Astrocyte (in vitro differentiated cells and primary cell): ENCODE data around the gene TINAG. TPM values are rescaled to one million over a fixed set of nuclear protein-coding genes. Genes with fewer than 3 reads are reported as not detected.

Experiments used
- DNase-seq: peaks from one replicate; pipeline ENCODE4 v3.0.0-alpha.2; 2010; ENCODE audit warnings: low read depth
- FAIRE-seq: peaks from 2 replicates; lab custom pipeline; 2011; peaks lifted over from hg19 to GRCh38; lab: Jason Lieb, UNC
- H2AFZ ChIP-seq: 2 replicates; pipeline ENCODE4 v1.6.0; 2012; ENCODE audit warnings: low read depth, low read length, inconsistent platforms
- H3K27ac ChIP-seq: 2 replicates; pipeline ENCODE4 v1.5.1; 2011; ENCODE audit warnings: low read depth, low read length, inconsistent platforms
- H3K27me3 ChIP-seq: 2 replicates; pipeline ENCODE4 v1.6.0; 2011; ENCODE audit warnings: low read length, inconsistent platforms; ENCODE audit not compliant: insufficient read depth
- H3K36me3 ChIP-seq: 2 replicates; pipeline ENCODE4 v1.5.1; 2011; ENCODE audit warnings: low read length, inconsistent platforms; ENCODE audit not compliant: insufficient read depth
- H3K4me1 ChIP-seq: 2 replicates; pipeline ENCODE4 v1.5.1; 2011; ENCODE audit warnings: low read length, inconsistent platforms; ENCODE audit not compliant: insufficient read depth
- H3K4me2 ChIP-seq: 2 replicates; pipeline ENCODE4 v1.6.0; 2012; ENCODE audit warnings: low read length, inconsistent platforms
- H3K4me3 ChIP-seq: 2 replicates; pipeline ENCODE4 v1.5.1; 2011; ENCODE audit warnings: low read depth, mild to moderate bottlenecking, low read length, inconsistent platforms; ENCODE audit not compliant: insufficient read depth
- H3K79me2 ChIP-seq: 2 replicates; pipeline ENCODE4 v1.6.0; 2012; ENCODE audit warnings: mild to moderate bottlenecking, low read length, inconsistent platforms; ENCODE audit not compliant: insufficient read depth
- H3K9ac ChIP-seq: 2 replicates; pipeline ENCODE4 v1.6.0; 2012; ENCODE audit warnings: mild to moderate bottlenecking, low read length, inconsistent platforms
- H3K9me3 ChIP-seq: 2 replicates; pipeline ENCODE4 v1.5.1; 2012; ENCODE audit warnings: low read depth, mild to moderate bottlenecking, low read length, inconsistent platforms; ENCODE audit not compliant: insufficient read depth
- H4K20me1 ChIP-seq: 2 replicates; pipeline ENCODE4 v1.6.0; 2012; ENCODE audit warnings: low read length, inconsistent platforms; ENCODE audit not compliant: insufficient read depth
- H3K27ac Mint-ChIP-seq: one replicate; pipeline ENCODE4 v1.8.0; 2021; ENCODE audit warnings: mild to moderate bottlenecking, mixed read lengths; ENCODE audit not compliant: unreplicated experiment
- H3K27me3 Mint-ChIP-seq: one replicate; pipeline ENCODE4 v1.8.0; 2021; ENCODE audit warnings: low read depth, mixed read lengths; ENCODE audit not compliant: unreplicated experiment
- H3K36me3 Mint-ChIP-seq: one replicate; pipeline ENCODE4 v1.8.0; 2021; ENCODE audit warnings: low read depth, mixed read lengths; ENCODE audit not compliant: unreplicated experiment
- H3K4me1 Mint-ChIP-seq: one replicate; pipeline ENCODE4 v1.8.0; 2021; ENCODE audit warnings: low read depth, mixed read lengths; ENCODE audit not compliant: unreplicated experiment
- H3K4me3 Mint-ChIP-seq: one replicate; pipeline ENCODE4 v1.8.0; 2021; ENCODE audit warnings: mild to moderate bottlenecking, moderate library complexity, mixed read lengths; ENCODE audit not compliant: unreplicated experiment
- H3K9me3 Mint-ChIP-seq: one replicate; pipeline ENCODE4 v1.8.0; 2021; ENCODE audit warnings: mild to moderate bottlenecking, mixed read lengths; ENCODE audit not compliant: unreplicated experiment
- EZH2 ChIP-seq: IDR thresholded peaks from 2 replicates; pipeline ENCODE4 v1.6.1; 2012; ENCODE audit warnings: mild to moderate bottlenecking, low read length, inconsistent platforms; ENCODE audit not compliant: insufficient read depth
- total RNA-seq: library from RNA; stranded (reverse); gene quantifications from 2 replicates; pipeline ENCODE4 v1.2.1, GENCODE V29; 2021
- TF ChIP-seq, protein P1 (sequence below): IDR thresholded peaks from 2 replicates; pipeline ENCODE4 v1.5.1; 2011; ENCODE audit warnings: low read depth, mild to moderate bottlenecking, inconsistent platforms, low read length, moderate library complexity; ENCODE audit not compliant: insufficient read depth

TINAG gene
- total RNA-seq, 1 donor from 2014 or later = not detected

DNA sequence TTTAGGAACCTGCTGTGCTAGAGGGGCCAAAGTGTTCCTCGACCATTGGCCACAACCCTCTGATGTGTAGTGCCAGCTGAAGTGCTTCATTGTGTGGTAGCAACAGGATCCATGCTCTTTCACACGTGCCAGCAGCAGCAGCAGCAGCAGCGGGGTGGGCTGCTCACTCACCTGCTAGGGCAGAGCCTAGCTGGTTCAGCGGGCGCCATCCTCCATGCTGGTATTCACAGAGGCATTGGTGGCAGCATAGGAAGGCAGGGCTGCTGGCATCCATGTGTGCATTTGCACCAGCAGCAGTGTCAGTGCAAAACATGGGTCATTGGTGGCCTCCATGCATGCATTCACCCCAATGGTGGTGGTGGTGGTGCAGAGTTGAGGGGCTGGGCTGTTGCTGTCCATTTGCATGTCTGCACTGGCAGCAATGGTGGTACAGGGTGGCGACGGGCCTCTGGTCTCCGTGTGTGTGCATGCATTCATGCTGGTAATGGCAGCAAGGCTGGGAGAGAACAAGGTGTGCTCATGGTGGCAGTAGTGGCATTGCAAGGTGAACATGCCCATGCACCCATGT lies 13.2 kb upstream of the TINAG start:
- Histone ChIP-seq H3K27me3 (no peaks in the 10 kb centered on the region), H3K4me2 (no peak overlapping the region), H4K20me1 (no peaks in the 10 kb centered on the region), H3K27ac (no peak overlapping the region), H3K4me3 (no peak overlapping the region), H3K4me1 (peaks cover 12% of the 10 kb centered on the region), H2AFZ (no peak overlapping the region), H3K79me2 (no peaks in the 10 kb centered on the region), H3K9me3 (no peaks in the 10 kb centered on the region), H3K9ac (no peak overlapping the region), H3K36me3 (no peaks in the 10 kb centered on the region)
- FAIRE-seq (no peak), DNase-seq (no peak)
- Mint-ChIP-seq H3K27me3 (no peaks in the 10 kb centered on the region), H3K4me3 (no peak overlapping the region), H3K27ac (no peak overlapping the region), H3K9me3 (peaks cover 6% of the 10 kb centered on the region), H3K4me1 (peaks cover 43% of the 10 kb centered on the region), H3K36me3 (no peaks in the 10 kb centered on the region)
- TF ChIP-seq, protein P1, sequence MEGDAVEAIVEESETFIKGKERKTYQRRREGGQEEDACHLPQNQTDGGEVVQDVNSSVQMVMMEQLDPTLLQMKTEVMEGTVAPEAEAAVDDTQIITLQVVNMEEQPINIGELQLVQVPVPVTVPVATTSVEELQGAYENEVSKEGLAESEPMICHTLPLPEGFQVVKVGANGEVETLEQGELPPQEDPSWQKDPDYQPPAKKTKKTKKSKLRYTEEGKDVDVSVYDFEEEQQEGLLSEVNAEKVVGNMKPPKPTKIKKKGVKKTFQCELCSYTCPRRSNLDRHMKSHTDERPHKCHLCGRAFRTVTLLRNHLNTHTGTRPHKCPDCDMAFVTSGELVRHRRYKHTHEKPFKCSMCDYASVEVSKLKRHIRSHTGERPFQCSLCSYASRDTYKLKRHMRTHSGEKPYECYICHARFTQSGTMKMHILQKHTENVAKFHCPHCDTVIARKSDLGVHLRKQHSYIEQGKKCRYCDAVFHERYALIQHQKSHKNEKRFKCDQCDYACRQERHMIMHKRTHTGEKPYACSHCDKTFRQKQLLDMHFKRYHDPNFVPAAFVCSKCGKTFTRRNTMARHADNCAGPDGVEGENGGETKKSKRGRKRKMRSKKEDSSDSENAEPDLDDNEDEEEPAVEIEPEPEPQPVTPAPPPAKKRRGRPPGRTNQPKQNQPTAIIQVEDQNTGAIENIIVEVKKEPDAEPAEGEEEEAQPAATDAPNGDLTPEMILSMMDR = no peak
- no peak for TF ChIP-seq EZH2

DNA sequence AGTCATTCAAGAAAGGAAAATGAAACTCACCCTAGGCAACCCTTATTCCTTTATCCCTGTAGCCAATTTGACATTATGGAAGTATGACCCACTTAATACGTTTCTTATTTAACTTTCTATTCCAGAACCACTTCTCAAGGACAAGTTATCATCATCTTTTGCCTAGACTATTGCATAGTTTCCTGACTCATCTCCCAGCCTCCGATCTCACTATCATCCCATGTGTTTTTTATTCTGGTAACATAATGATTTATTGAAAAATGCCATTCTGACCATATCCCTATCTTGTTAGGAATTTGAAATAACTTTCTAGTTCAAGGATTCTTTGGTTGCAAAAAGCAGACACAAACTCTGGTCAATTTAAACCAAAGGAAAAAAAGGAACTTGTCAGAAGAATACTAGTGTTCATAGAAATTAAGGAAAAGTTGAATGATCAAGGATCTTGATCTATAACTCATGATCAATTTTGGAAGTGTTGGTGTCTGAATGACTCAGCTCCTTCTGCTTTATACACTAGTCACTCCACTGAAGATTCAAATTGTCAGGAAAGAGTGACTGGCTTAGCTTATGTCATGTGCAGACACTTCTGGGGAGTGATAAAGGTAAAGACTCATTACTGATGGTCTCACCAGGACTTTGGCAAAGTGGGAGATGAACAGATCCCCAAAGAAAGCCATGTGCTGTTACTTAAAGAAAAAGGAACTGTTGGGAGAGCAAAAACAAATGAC lies 8.5 kb upstream of the TINAG start:
- no peak overlapping the region for H3K4me3 Mint-ChIP-seq
- no peak overlapping the region for H2AFZ ChIP-seq
- peaks cover 16% of the 10 kb centered on the region for H3K4me1 Mint-ChIP-seq
- no peak overlapping the region for H3K9ac ChIP-seq
- no peak overlapping the region for H3K27ac ChIP-seq
- H3K27me3 ChIP-seq = no peaks in the 10 kb centered on the region
- no peak overlapping the region for H3K4me3 ChIP-seq
- H3K4me1 ChIP-seq = no peaks in the 10 kb centered on the region
- H3K9me3 Mint-ChIP-seq = peaks cover 6% of the 10 kb centered on the region
- H3K79me2 ChIP-seq = no peaks in the 10 kb centered on the region
- no peaks in the 10 kb centered on the region for H4K20me1 ChIP-seq
- DNase-seq (peak; percentile 36), FAIRE-seq (peak; percentile 55)
- no peaks in the 10 kb centered on the region for H3K36me3 ChIP-seq
- TF ChIP-seq EZH2 = no peak
- TF ChIP-seq, protein P1 = no peak
- no peaks in the 10 kb centered on the region for H3K27me3 Mint-ChIP-seq
- no peaks in the 10 kb centered on the region for H3K9me3 ChIP-seq
- no peak overlapping the region for H3K27ac Mint-ChIP-seq
- H3K4me2 ChIP-seq = no peak overlapping the region
- no peaks in the 10 kb centered on the region for H3K36me3 Mint-ChIP-seq

DNA sequence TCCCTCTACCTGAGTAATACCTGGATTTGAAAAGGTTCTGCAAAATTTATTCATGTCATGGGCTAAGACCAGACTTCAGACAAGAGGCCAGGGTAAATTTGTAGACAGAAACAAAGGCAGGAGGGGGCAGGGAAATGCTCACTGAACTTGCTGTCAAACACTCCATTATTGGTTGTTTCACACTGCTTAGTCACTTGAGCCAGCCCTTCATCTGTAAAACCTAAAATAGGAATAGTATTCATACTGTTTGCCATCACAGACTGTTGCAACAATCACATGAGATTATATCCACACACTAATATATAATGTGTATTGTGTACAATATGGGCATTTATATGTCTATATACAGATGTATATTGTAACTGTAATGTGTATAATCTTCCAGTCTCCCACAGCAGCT lies 6.5 kb upstream of the TINAG start:
- Histone ChIP-seq H3K36me3 (no peaks in the 10 kb centered on the region), H3K79me2 (no peaks in the 10 kb centered on the region), H3K4me1 (no peaks in the 10 kb centered on the region), H2AFZ (no peak overlapping the region), H3K27ac (no peak overlapping the region), H3K9me3 (no peaks in the 10 kb centered on the region), H3K27me3 (no peaks in the 10 kb centered on the region), H3K9ac (no peak overlapping the region), H3K4me3 (no peak overlapping the region), H3K4me2 (no peak overlapping the region), H4K20me1 (no peaks in the 10 kb centered on the region)
- no peaks in the 10 kb centered on the region for H3K36me3 Mint-ChIP-seq
- H3K9me3 Mint-ChIP-seq = peaks cover 6% of the 10 kb centered on the region
- H3K4me3 Mint-ChIP-seq = no peak overlapping the region
- H3K4me1 Mint-ChIP-seq = peaks cover 16% of the 10 kb centered on the region
- TF ChIP-seq, protein P1 = no peak
- TF ChIP-seq EZH2 = no peak
- H3K27ac Mint-ChIP-seq = peak overlapping the region; percentile 4
- H3K27me3 Mint-ChIP-seq = no peaks in the 10 kb centered on the region
- DNase-seq = no peak
- FAIRE-seq = no peak
